Smooth muscle cell (in vitro differentiated cells): Measurements from ENCODE around the gene VPS18. TPM values are rescaled to one million over a fixed set of nuclear protein-coding genes. Genes with fewer than 3 reads are reported as not detected.

ENCODE experiments used
- DNase-seq: peaks from one replicate; lab custom pipeline; 2025; ENCODE audit not compliant: unreplicated experiment; lab: John Stamatoyannopoulos, UW
- H2AFZ ChIP-seq: fragments of 200-600 bp; sonication (generic); 2 replicates; pipeline ENCODE4 v1.6.0; 2016; ENCODE audit warnings: antibody characterized with exemption, low read depth, mild to moderate bottlenecking
- H3F3A ChIP-seq: fragments of 200-600 bp; sonication (generic); 2 replicates; pipeline ENCODE4 v1.6.0; 2017; ENCODE audit warnings: antibody characterized with exemption, low read depth
- H3K27ac ChIP-seq: fragments of 200-600 bp; sonication (generic); 2 replicates; pipeline ENCODE4 v1.5.1; 2016; ENCODE audit warnings: low read depth, mild to moderate bottlenecking
- H3K27me3 ChIP-seq: fragments of 200-600 bp; sonication (generic); 2 replicates; pipeline ENCODE4 v1.6.1; 2016; ENCODE audit warnings: low read depth, mild to moderate bottlenecking
- H3K36me3 ChIP-seq: fragments of 200-600 bp; sonication (generic); 2 replicates; pipeline ENCODE4 v1.5.1; 2016; ENCODE audit warnings: low read depth
- H3K4me1 ChIP-seq: fragments of 200-600 bp; sonication (generic); 2 replicates; pipeline ENCODE4 v1.5.1; 2016; ENCODE audit warnings: low read depth
- H3K4me2 ChIP-seq: fragments of 200-600 bp; sonication (generic); 2 replicates; pipeline ENCODE4 v1.6.0; 2016; ENCODE audit warnings: mild to moderate bottlenecking
- H3K4me3 ChIP-seq: fragments of 200-600 bp; sonication (generic); 2 replicates; pipeline ENCODE4 v1.5.1; 2016; ENCODE audit warnings: mild to moderate bottlenecking
- H3K79me2 ChIP-seq: fragments of 200-600 bp; sonication (generic); 2 replicates; pipeline ENCODE4 v1.6.0; 2016; ENCODE audit warnings: low read depth, mild to moderate bottlenecking
- H3K9ac ChIP-seq: fragments of 200-600 bp; sonication (generic); 2 replicates; pipeline ENCODE4 v1.6.0; 2016; ENCODE audit warnings: low read depth
- H3K9me3 ChIP-seq: fragments of 200-600 bp; sonication (generic); replicated peaks from 2 replicates; pipeline ENCODE4 v1.5.1; 2016; ENCODE audit warnings: low read depth
- H4K20me1 ChIP-seq: fragments of 200-600 bp; sonication (generic); 2 replicates; pipeline ENCODE4 v1.6.0; 2016; ENCODE audit warnings: low read depth
- CTCF ChIP-seq: fragments of 200-600 bp; sonication (generic); IDR thresholded peaks from 2 replicates; pipeline ENCODE4 v1.5.1; 2017; ENCODE audit warnings: borderline replicate concordance, mild to moderate bottlenecking, antibody characterized with exemption; ENCODE audit not compliant: insufficient read depth, poor library complexity, severe bottlenecking
- WGBS: methylation state at CpG from one replicate; pipeline ENCODE4 v1.1.7; 2016; ENCODE audit warnings: low lambda C conversion rate; 5-methylcytosine and 5-hydroxymethylcytosine counted together
- polyA plus RNA-seq: library from polyadenylated mRNA; unstranded; fragments of >200 nt; fragmentation: Nextera tagmentation; extraction: Ambion mirVana; gene quantifications from 2 replicates; pipeline ENCODE4 v1.2.1, GENCODE V29; 2016
- total RNA-seq: library from RNA; depleted of rRNA; stranded (reverse); fragments of >200 nt; gene quantifications from 2 replicates; pipeline ENCODE4 v1.2.3, GENCODE V29; 2014

The VPS18 gene
- total and polyA plus RNA-seq, 2 experiments from 2014 or later: 14.2 to 17.2 TPM

- no peaks in the 10 kb centered on the region for H3K9me3 ChIP-seq
- DNase-seq: peak; percentile 70
- peaks cover 8% of the 10 kb centered on the region for H3F3A ChIP-seq
- peak overlapping the region; percentile 67 for H3K4me3 ChIP-seq
- H2AFZ ChIP-seq: peak overlapping the region; percentile 91
- H3K9ac ChIP-seq: peak overlapping the region; percentile 31
- H3K27ac ChIP-seq: peak overlapping the region; percentile 66
- H4K20me1 ChIP-seq: no peaks in the 10 kb centered on the region
- H3K36me3 ChIP-seq: no peaks in the 10 kb centered on the region
- H3K79me2 ChIP-seq: no peaks in the 10 kb centered on the region
- H3K4me2 ChIP-seq: peak overlapping the region; percentile 88
- no peaks in the 10 kb centered on the region for H3K27me3 ChIP-seq
- H3K4me1 ChIP-seq: peaks cover 5% of the 10 kb centered on the region
- WGBS: 5% methylated on average over 35 of the region's 92 CpGs
- peak; percentile 47 for TF ChIP-seq CTCF
Measured at GRCh38 chr15:40941528-40942336, 47.5 kb downstream of the VPS18 start.

GRCh38 chr15:40942337-40942854 is 48.1 kb downstream of the VPS18 start:
- DNase-seq: no peak
- peak overlapping the region; percentile 91 for H2AFZ ChIP-seq
- 50% methylated on average over 15 of the region's 15 CpGs for WGBS
- H3K36me3 ChIP-seq: no peaks in the 10 kb centered on the region
- H3K4me2 ChIP-seq: peak overlapping the region; percentile 88
- H3K27me3 ChIP-seq: no peaks in the 10 kb centered on the region
- no peaks in the 10 kb centered on the region for H3K79me2 ChIP-seq
- no peak for TF ChIP-seq CTCF
- peak overlapping the region; percentile 67 for H3K4me3 ChIP-seq
- peaks cover 5% of the 10 kb centered on the region for H3K4me1 ChIP-seq
- peaks cover 8% of the 10 kb centered on the region for H3F3A ChIP-seq
- H4K20me1 ChIP-seq: no peaks in the 10 kb centered on the region
- H3K9ac ChIP-seq: peak overlapping the region; percentile 31
- H3K27ac ChIP-seq: no peak overlapping the region
- no peaks in the 10 kb centered on the region for H3K9me3 ChIP-seq

GRCh38 chr15:40942878-40943277 is 48.6 kb downstream of the VPS18 start:
- Histone ChIP-seq H3K9me3 (no peaks in the 10 kb centered on the region), H3K27ac (no peak overlapping the region), H4K20me1 (no peaks in the 10 kb centered on the region), H3K27me3 (no peaks in the 10 kb centered on the region), H3K4me3 (no peak overlapping the region), H3K4me1 (peaks cover 5% of the 10 kb centered on the region), H3K79me2 (no peaks in the 10 kb centered on the region), H2AFZ (peak overlapping the region; percentile 91), H3F3A (peaks cover 8% of the 10 kb centered on the region), H3K9ac (no peak overlapping the region), H3K4me2 (peak overlapping the region; percentile 88), H3K36me3 (no peaks in the 10 kb centered on the region)
- 98% methylated on average over 12 of the region's 12 CpGs for WGBS
- DNase-seq: no peak
- TF ChIP-seq CTCF: no peak
